GM04504 (cell line): ENCODE results near the gene ZFP28.

Experiments used
- DNase-seq: peaks from one replicate; pipeline ENCODE4 v3.0.0-alpha.2; 2012; ENCODE audit warnings: low read depth

The ZFP28 gene

DNA sequence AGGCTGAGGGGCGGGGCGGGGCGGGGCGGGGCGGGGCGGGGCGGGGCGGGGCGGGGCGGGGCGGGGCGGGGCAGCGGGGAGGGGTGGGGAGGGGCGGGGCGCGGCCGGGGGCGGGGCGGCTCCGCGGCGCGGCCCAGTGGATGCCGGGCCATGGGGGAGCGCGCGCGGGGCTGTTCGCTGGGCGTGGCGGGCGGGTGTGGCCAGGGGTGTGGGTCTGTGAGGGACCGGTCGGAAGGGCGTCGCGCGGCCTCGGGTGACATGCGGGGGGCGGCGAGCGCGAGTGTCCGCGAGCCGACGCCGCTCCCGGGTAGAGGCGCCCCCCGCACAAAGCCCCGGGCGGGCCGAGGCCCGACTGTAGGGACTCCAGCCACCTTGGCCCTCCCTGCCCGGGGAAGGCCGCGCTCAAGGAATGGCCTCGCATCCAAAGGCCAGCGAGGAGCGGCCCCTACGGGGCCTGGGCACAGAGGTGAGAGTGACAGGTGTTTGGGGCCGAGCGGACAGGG lies at the start of gene ZFP28:
TSS of gene ZFP28 (plus strand) at position 188 of the 503 bp plus-strand sequence. CDS start at position 259, 71 bp downstream.
- DNase-seq = no peak

DNA sequence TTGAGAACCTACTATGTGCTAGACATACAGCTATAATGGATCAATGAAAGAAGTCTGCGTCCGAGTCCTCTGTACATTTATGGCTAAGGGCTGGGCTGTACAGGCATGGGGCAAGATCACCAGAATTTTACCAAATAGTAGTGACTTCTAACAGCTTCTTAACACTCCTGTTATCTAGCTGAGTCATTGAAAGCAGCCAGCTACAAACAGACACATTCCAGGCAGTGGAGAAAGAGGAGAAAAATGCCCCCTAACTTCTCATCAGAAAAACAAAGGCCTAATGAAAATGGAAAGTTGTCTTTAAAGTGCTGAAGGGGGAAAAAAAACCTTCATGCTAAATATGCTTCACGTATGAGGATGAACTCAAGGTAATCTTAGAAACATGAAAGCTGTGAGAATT lies 47.3 kb upstream of the ZFP28 start:
- no peak for DNase-seq

DNA sequence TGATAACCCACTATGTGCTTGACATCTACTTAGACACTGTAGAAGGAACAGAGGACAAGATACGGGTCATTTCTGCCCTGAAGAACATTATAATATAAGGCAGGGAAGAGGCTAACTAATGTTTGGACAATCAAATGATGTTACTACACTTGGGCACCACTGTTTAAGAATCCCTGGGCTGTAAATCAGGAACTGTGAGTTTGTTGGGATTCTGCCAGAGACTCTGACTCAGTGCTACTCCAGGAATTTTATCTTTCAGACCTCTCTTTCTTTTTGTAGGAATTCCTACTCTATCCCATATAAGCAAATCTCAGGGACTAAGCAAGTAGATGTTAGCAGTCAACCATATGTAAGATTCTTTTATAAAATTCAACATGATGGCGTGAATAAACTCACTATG lies 34.2 kb upstream of the ZFP28 start:
- DNase-seq = no peak

DNA sequence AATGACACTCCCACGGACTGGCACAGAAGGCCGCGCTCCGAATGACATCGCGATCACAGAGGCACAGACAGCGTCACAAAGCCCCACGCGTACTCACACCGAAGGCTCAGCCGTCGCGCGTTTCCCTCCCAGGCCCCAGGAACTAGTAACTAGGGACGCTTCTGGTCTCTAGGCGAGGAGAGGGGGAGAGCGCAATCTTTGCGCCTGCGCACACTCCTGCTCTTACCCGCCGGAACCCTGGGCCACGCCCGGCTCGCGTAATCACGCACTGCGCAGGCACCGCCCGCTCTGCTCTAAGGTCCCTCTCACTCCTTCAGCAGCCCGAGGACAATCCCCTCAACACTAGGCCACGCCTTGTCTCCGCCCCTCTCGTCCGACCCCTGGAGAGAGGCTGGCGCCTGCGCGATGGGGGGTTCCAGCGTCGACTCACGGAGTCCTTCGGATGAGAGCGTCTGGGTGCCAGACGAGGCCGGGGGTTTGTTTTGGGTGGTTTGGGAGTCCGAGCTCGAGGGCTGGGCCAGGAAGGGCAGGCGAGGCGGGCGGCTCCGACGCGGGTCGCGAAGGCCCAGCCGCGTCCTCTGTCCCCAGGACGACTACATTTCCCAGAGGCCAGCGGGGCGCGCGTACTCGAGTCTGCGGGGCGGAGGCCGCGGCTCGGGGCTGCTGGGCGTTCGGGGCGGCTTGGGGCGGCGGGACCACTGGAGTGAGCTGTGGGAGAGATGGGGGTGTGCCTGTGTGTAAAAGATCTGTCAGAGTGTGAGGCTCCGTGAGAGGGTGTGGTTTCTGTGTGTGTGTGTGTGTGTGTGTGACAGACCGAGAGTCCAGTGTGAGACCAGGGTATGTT lies 31.1 kb upstream of the ZFP28 start, which contains the start of gene ZNF471:
TSS of gene ZNF471 (plus strand) at position 410 of the 844 bp plus-strand sequence. CDS start 3,717 bp downstream, outside the sequence.
- peak; percentile 96 for DNase-seq

DNA sequence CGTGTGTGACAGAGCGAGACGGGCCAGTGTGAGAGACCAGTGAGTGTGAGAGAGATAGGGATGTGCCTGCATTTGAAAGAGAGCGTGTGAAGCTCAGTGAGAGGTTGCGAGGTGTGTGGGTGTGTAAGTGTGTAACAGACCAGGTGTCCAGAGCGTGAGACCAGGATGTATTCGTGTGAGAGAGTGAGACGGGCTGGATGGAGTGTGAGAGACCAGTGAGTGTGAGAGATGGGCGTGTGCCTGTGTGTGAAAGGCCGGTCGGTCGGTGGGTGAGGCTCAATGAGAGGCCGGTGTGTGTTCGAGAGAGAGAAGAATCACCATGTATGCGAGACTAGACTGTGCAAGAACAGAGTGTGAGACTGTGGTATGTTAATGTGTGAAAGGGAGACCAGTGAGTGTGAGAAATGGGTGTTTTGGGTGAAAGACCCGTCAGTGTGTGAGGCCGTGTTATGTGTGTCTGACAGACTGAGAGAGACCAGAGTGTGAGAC lies 30.4 kb upstream of the ZFP28 start:
- no peak for DNase-seq

DNA sequence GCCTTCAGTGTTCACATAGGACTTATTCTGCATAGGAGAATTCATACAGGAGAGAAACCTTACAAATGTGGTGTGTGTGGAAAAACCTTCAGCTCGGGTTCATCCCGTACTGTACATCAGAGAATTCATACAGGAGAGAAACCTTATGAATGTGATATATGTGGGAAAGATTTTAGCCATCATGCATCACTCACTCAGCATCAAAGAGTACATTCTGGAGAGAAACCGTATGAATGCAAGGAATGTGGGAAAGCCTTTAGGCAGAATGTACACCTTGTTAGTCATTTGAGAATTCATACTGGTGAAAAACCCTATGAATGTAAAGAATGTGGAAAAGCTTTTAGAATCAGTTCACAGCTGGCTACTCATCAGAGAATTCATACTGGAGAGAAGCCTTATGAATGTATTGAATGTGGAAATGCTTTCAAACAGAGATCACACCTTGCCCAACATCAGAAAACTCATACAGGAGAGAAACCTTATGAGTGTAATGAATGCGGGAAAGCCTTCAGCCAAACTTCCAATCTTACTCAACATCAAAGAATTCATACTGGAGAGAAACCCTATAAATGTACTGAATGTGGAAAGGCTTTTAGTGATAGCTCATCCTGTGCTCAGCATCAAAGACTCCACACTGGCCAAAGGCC lies 13.4 kb upstream of the ZFP28 start:
- DNase-seq = no peak

DNA sequence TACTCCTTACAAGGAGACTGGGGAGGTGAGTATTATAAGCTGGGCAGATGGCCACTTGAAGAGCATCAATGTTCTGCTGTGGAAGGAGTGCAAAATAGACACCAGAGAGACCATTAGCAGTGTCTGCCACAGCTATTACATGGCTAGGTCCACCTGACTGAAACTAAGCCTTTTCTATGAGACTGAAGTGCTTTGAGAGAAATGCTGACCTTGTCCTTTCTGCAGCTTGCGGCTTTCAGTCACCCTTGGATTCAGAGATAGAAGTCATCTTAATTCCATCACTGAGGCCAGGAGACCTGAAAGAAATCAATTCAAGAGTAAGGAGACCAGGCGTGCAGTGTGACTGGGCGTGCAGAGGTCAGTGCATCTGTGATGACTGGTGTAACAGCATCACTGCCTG lies 1.3 kb upstream of the ZFP28 start:
- DNase-seq = no peak

DNA sequence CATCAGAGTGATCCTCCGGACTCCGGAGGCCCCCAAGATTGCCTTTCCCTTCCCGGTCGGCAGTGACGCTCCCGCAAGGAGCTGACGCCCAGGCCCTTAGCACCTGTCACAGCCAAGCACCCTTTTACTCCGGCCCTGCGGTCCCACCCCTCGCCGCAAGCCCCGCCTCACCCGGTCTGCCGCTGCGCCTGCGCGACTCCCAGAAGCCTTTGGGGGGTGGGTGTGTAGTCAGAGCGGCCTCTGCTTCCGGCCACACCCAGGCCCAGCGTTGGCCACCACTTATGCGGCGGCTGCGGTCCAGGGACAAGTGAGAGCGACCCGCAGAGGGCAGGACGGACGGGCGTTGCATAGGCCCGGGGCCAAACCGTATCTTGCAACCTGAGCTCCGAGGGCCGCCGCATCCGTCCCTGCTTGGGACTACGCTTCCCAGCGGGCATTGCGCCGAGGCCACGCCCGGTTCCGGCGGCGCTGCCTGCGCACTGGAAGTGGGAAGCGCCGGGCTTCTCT lies 441 bp upstream of the ZFP28 start:
- DNase-seq = peak; percentile 71

DNA sequence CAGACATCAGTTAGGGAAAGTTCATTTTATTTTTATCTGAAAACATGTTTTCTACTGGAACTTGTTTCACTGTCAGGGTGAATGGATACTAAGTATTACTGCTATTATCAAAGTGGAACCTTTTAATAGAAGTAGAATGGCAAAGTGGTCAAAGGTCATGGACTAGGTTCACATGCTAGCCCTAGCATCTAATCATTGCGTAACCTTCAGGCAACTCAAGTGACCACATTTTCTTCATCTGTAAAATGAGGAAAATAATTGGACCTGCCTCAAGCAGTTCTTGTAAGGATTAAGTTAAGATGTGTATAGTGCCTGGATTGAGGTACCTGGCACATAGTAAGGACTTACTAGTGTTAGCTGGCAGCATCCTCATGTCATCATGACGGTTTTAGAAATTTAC lies 5.0 kb downstream of the ZFP28 start:
- DNase-seq = no peak

DNA sequence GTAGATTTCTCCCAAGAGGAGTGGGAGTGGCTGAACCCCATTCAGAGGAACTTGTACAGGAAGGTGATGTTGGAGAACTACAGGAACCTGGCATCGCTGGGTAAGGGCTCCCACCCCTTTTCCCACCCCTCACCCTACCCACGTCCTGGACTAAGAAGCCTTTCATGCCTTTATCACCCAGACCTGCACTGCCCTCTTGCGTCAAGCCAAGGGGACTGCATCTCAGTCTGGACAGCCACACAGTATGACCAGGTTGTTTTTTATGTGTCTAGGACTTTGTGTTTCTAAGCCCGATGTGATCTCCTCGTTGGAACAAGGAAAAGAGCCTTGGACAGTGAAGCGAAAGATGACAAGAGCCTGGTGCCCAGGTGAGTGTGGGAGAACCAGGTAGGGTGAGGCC lies 8.8 kb downstream of the ZFP28 start:
- DNase-seq = no peak

DNA sequence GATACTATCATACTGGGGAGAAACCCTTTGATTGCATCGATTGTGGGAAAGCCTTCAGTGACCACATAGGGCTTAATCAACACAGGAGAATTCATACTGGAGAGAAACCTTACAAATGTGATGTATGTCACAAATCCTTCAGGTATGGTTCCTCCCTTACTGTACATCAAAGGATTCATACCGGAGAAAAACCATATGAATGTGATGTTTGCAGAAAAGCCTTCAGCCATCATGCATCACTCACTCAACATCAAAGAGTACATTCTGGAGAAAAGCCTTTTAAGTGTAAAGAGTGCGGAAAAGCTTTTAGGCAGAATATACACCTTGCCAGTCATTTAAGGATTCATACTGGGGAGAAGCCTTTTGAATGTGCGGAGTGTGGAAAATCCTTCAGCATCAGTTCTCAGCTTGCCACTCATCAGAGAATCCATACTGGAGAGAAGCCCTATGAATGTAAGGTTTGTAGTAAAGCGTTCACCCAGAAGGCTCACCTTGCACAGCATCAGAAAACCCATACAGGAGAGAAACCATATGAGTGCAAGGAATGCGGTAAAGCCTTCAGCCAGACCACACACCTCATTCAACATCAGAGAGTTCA lies 15.6 kb downstream of the ZFP28 start:
- no peak for DNase-seq

DNA sequence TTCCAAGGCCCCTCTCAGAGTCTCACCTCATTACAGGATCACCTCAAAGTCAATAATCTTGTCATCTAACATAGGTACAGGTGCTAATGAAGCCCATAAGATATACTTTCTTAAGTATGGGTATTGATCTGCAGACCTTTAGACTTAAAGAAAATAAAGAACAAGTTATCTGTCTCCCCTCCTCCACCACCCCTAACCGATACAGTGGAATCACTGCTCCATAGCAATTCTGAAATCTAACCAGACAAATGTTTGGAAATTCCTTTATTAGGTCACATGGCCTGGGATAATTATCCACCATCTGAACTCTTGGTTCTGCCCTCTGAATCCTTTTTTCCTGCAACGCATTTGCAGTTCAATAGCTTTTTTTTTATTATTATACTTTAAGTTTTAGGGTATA lies 24.0 kb downstream of the ZFP28 start:
- no peak for DNase-seq

DNA sequence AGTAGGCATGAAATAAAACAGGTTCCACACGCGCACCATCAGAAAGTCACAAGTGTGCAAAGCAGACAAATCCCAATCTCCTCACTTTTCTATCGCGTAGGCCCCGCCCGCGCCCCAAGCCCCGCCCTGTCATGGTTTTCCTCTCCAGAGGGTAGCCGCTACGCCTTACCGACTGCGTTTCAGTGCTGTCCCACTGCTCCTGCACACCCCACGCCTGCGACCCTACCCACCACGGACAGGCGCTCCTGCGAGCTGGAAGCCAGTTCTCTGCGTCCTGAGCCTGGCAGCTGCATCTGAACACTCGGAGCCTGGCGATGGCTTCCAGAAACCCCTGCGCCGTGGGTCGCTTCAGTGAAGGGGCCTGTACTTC lies 28.1 kb downstream of the ZFP28 start:
- no peak for DNase-seq

DNA sequence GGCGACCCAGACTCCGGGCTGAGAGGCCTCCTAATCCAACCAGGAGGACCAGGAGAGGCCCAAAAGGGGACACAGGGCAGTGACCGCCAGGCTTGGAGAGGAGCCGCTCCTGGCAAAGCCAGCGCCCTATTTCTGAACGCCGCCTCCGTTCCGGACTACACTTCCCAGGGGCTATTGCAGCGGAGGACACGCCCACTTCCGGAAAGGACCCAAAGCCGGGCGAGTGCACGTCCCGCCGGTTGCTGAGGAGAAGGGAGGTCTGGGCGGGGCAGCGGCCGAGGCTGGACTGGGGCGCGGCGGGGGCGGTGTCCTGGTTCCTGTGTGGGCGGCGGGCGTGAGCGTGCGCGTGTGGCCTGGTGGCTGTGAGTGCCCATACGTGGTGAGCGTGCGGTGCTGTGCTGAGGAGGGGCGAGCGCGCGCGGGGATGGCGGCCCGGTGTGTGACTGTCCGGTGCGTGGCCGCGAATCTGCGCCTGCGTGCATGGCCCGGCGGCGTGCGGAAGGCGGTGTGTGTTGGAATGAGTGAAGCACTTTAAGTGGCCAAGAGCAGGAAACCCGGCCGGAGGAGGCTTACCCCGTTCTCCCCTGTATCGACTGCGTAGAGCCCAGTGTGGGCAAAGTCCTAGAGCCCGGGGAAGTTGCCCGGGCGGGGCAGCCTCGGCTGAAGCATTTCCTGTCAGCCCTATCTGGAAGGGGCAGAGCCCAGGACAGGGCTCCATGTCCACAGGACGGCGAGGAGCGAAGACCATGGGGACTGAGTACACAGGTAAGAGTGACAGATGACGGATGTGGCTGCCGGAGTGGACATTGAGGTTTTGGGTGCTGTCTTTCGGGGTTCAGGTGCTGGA lies 28.7 kb downstream of the ZFP28 start, which contains the start of gene ZNF470:
TSS of gene ZNF470 (plus strand) at position 195 of the 847 bp plus-strand sequence. CDS start 2,844 bp downstream, outside the sequence.
- DNase-seq = peak; percentile 83

DNA sequence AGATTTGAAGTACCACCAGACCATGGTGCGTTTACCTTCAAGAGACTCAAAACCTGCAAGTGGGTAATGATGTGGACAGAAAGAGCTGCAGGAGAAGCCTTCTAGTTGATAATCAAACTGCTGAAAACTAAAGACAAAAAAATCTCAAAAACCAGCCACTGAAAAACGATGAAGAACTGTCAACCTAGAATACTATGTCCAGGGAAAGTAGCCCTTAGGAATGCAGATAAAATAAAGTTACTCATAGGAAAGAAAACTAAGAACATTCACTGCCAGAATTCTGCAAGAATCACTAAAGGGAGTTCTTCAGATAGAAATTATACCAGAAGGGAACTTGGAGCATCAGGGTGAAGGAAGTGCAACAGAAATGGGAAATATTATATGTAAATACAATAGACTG lies 33.8 kb downstream of the ZFP28 start:
- no peak for DNase-seq

DNA sequence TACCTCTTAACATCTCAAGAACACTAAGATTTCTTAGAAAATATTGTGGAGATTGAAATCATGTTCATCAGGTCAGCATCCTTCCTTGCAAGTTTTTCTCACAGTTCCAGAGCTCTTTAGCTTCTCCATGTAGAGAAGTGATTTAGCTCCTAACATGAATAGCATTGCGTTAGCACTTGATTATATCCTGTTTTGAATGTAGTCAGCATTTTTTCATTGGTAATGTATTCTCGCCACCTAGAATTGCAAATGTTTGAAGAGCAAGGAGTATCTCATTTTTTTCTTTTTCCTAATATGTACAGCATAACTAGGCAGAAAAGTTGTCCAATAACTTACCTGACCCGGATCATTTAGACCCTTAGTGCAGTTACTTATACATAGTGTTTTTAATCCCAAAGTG lies 35.2 kb downstream of the ZFP28 start:
- no peak for DNase-seq

DNA sequence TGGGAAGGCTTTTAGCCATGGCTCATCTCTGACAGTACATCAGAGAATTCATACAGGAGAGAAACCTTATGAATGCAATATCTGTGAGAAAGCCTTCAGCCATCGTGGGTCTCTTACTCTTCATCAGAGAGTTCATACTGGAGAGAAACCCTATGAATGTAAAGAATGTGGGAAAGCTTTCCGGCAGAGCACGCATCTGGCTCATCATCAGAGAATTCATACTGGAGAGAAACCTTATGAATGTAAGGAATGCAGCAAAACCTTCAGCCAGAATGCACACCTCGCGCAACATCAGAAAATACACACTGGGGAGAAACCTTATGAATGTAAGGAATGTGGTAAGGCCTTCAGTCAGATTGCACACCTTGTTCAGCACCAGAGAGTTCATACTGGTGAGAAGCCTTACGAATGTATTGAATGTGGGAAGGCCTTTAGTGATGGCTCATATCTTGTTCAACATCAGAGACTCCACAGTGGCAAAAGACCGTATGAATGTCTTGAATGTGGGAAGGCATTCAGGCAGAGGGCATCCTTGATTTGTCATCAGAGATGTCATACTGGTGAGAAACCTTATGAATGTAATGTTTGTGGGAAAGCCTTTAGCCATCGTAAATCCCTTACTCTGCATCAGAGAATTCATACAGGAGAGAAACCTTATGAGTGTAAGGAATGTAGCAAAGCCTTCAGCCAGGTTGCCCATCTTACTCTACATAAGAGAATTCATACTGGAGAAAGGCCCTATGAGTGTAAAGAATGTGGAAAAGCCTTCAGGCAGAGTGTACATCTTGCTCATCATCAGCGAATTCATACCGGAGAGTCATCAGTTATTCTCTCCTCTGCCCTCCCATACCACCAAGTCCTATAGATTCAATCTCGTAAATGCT lies 39.2 kb downstream of the ZFP28 start:
- no peak for DNase-seq

DNA sequence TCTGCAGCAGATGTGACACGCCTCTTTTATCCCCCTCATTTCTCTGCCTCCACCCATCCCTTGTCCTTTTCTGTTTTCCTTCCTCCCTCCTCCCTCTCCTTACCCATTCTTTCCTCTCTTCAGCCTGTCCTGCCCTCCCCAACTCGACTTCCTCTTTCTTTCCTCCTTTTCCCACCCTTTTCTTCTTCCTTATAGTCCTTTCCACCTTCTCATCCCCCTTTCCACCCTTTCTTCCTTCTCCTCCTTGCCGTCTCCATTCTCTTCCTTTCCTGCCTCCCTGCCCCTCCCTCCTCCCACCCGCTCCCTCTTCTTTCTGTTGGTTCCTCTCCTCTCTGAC lies 55.7 kb downstream of the ZFP28 start:
- DNase-seq = no peak

DNA sequence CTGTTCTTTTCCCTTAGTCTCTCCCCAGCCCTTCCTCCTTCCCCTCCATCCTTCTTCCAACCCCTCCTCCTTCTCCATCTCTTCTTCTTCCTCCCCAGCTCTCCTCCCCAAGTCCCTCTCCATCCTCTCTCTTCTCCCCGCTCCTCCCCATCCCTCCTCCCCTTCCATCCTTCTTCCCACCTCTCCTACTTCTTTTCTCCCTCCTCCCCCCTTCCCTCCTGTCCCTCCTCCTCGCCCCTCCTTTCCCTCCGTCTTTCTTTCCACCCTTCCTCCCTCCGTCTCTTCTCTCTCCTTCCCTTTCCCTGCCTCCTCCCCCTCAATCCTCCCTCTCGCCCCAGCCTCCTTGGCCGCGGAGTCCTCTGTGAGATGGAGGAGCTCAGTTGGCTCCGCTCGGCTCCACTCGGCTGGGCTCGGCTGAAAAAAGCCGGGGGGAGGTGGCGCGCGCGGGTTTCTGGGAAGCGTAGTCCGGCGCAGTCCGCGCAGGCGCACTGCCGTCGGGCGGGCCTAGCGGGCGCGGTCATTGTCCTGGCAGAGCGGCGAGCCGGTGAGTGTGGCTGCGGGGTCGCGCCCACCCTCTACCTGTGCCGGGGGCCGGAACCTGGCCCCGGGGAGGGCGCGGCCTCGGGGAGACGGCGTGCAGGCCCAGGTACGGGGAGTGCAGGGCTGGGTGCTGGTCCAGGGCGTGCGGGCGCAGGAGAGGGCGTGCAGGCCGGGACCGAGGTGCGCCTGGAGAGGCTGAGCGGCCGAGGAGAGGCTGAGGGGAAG lies 56.2 kb downstream of the ZFP28 start, which contains the start of gene ZNF71:
TSS of gene ZNF71 (plus strand) at position 520 of the 765 bp plus-strand sequence. CDS start 6,257 bp downstream, outside the sequence.
- DNase-seq = peak; percentile 61

DNA sequence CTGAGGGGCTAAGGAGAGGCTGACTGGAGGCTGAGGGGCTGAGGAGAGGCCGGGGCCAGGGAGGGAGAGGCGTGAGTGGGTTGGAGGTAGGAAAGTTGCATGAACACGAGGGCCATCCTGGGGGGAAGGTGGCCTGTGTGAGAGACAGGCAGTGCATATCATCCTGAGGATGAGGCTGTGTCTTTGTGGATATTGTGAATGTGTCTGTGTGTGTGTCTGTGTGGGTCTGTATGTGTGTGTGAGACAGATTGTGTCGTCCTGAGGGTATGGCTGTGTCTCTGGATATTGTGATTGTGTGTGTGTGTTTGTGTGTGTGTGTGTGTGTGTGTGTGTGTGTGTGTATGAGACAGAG lies 56.8 kb downstream of the ZFP28 start:
- no peak for DNase-seq
